ENCODE measurements around the gene GPR18.

GPR18 gene, protein sequence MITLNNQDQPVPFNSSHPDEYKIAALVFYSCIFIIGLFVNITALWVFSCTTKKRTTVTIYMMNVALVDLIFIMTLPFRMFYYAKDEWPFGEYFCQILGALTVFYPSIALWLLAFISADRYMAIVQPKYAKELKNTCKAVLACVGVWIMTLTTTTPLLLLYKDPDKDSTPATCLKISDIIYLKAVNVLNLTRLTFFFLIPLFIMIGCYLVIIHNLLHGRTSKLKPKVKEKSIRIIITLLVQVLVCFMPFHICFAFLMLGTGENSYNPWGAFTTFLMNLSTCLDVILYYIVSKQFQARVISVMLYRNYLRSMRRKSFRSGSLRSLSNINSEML

GRCh38 chr13:99258210-99258860, at the start of gene GPR18:
Gene GPR18 (minus strand): TSS chr13:99258379. CDS start chr13:99255872, 2,507 bp downstream.
- DNase-seq = no peak

- DNase-seq = no peak
Measured at GRCh38 chr13:99307648-99308339, 49.6 kb upstream of the GPR18 start.

DNA sequence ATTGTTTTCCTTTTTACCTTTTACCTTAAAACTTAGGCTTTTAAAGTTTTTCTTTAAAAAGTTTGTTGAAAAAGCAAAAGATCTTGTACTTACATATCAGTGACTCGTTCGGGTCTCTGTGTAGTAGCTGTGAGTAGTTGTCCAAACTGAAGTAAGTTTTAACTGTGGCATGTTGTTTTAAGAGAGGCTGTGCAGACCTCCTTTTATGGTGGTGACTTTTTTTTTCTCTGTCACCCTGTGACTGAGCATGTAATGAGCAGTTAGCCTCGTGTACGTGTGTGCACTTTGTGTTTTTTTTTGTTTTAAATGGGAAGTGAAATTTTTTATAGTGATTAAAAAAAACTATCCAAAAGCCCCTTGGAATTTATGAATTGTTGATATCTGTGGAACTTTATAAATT, 49.1 kb upstream of the GPR18 start, which contains the start of gene GPR183:
Gene GPR183, minus strand, starts transcription at position 153 of the 400 bp plus-strand sequence. CDS start 11,254 bp downstream, outside the sequence.
- no peak for DNase-seq

GRCh38 chr13:99305566-99305965, 47.4 kb upstream of the GPR18 start:
- DNase-seq = no peak

DNA sequence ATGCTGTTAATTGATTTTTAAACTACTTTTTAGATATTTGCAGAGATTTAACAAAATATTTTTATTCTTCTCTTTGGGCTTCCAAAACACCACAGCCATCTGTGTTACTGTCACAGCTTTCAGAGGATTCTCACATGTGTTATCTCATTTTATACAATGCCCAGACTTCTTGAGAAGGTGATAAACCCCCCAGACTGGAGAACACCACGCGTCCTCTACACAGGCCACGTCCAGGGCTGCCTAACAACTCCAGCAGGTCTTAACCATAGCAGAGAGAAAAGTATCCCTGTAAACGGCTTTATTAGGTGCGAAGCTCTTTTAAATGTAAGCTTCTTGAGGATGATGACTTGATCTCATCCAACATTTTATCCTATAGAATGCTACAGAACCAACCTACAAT, 47.0 kb upstream of the GPR18 start:
- no peak for DNase-seq

- no peak for DNase-seq
Measured at GRCh38 chr13:99304541-99304940, 46.4 kb upstream of the GPR18 start.

GRCh38 chr13:99303863-99304521, 45.8 kb upstream of the GPR18 start:
- no peak for DNase-seq

GRCh38 chr13:99302637-99303505, 44.7 kb upstream of the GPR18 start:
- DNase-seq = no peak

- no peak for DNase-seq
Measured at GRCh38 chr13:99301913-99302636, 43.9 kb upstream of the GPR18 start.

- no peak for DNase-seq
Measured at GRCh38 chr13:99301056-99301838, 43.1 kb upstream of the GPR18 start.

DNA sequence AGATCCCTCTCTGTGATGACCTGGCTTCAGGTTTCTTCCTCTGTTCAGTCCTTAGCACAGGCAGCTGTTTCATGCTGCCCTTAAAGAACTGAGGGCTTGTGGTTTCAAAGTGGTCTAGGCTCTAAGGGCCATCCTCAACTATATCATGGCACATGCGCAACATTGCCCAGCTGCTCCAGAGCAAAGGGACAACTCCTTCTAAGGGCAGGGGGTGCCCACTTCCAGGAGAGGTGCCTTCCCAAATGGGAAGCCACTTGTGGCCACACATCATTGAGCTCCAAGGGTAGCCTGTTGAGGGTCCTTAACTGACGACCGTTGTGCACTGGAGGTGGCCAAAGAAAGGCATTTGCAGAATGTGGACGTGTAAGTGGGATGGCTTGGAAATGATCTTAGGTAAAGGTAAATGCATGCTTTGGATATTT, 41.8 kb upstream of the GPR18 start:
- no peak for DNase-seq

DNA sequence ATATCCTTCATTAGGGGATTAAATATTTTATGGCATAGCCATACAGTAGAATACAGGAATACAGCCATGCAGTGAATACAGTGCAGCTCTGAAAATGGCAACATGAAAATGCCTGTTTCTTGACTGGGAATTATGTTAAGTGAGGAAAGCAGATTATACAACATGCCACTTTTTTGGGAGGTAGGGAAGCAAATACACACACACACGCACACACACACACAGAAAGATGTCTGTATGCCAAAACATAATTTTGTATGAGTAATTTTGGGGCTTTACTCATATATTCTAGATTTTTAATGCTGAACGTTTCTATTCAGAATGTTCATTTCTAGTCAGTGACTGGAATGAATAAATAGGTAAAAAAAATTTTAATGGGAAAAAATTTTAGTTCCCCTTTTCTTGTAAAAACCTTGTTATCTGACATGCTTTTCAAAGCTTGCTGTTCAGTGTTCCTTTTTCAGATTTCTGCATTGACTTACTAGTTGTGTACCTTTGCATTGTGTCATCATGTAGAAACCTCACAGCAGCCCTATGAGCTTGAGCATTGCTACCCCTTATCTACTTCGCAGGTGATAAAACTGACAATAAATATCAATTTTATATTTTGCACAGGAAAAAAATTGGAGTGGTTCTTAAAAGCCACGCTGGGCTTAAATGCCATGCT, 41.2 kb upstream of the GPR18 start:
- DNase-seq = no peak

- no peak for DNase-seq
Measured at GRCh38 chr13:99298056-99298455, 39.9 kb upstream of the GPR18 start.

DNA sequence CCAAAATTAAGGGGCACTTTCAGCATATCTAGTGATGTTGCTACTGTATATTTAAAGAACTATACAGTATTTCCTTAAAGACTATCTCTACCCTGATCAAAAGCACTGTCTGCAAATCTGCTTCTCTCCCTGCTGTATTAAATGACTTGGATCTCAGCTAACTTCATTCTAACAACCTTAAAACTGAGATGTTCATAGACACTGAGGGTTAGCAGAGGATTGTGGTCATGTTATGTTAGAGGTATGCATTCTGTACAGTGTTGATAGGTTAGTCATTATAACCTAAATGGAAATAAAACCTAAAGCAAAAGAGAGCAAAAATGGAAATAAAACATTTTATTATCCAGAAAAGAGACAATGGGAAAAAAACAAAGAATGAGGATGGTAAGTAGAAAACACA, 39.2 kb upstream of the GPR18 start:
- DNase-seq = no peak

DNA sequence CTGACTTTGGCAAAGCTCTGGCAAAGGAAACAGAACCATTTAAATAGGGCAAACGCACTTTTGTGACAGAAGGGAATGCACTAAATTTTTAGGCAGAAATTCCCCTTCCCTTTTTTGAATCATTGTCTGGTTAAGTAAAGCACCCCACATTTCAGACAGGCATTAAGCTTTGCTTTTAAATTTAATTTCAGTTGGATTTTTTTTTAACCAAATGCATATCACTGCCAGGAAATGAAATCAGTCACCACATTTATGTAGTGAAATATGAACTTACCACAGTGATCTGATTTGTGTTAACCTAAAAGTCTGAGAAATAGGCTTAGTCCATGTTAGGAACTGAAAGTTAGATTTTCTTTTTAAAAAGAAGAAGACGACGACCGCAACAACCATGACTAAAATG, 38.2 kb upstream of the GPR18 start:
- DNase-seq = no peak

DNA sequence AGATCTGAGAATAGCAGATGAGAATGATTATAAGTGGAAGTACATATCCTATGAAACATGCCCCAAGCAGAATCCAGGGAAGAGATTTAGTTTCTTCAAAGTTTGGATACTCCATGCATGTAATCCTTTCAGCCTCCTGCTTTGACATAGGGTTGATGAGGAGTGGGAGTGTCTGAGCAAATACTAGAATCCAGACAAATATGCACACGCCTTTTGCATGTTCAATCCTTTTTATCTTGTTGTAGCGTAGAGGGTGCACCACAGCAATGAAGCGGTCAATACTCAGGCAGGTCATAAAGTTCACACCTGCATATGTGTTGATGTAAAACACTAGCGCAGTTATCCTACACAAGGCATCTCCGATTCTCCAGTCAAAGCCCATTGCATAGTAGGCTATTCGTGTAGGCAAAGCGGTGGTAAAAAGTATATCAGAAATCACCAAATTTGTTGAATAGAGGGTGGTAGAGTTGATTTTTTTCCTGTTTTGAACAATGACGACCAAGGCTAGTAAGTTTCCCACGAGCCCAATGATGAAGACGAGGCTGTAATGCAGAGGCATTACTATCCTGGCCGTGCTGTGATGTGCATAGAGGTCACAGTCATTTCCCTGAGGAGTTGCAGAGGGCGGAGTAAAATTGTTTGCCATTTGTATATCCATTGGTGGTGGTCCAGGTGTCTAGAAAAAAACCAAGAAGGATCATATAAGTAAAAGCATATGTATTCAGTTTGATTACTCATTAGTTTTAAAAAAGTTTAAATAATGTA, 37.5 kb upstream of the GPR18 start:
- no peak for DNase-seq

DNA sequence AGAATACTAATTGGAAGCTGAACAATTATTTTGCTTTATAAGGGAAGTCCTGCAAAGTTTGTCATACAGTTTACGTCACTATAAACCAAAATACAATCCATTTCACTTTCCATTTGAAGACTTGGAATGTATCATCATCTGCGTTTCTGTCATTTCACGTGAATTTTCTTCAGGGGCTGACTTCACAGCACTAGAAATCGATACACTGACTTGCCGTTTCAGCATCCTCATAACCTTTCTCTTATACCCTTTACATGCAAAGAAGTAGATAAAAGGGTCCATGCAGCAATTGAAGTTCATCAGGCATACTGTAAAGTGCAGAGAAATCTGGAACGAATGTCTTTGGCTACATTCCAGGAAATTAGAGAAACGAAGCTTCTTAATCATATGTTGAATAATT, 36.8 kb upstream of the GPR18 start:
- DNase-seq = no peak

DNA sequence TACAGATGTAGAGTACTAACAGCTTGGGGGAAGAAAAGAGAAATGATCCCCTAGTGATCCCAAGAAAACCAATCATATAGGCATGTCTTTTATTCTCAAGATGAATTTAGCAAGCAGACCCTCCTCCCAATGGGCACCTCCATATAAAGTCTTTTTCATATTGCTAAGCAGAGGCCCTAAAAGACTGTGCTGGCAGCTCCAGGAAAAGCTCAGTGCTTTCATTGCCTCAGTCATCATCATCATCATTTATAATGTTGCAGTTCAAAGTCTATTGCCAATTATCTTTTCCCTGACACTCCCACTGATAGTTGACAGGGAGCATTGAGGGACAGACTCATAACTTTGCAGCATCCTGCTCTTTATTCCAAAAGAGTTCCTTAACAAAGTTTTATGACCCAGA, 36.0 kb upstream of the GPR18 start:
- no peak for DNase-seq

DNA sequence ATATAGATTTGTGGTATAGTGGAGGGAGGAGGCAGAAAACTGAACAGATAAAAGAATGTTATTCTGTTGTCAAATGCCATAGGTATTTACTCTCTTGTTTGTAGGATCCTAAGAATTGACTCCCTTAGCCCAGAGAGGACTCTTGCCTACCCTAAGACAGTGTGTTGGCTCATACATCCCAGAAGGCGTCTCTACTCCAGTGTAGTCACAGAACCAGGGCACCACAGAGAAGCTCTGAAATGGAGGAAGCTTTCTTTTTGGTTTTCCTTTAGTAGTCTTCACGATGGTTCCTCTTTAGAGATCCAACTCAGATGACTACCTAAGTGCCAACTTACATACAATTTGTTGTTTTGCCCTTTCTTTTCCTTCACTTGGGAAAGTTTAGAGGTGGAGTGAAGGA, 35.0 kb upstream of the GPR18 start:
- DNase-seq = no peak

Data from NCI-H1105 (cell line).